Activated T-cell treated with anti-CD3 and anti-CD28 coated beads, Interleukin-2, amount 50 U/mL, for 48 hours (primary cell): ENCODE measurements around the gene HIVEP1.
"Not testable (repeated sequence)": the region's sequence is repeated elsewhere in the genome, so short reads cannot be mapped to it uniquely, and the experiment has no call there.

ENCODE experiments used
- DNase-seq, 2 experiments: peaks; one replicate each; pipeline ENCODE4 v3.0.0-alpha.2; 2020

The HIVEP1 gene

DNA sequence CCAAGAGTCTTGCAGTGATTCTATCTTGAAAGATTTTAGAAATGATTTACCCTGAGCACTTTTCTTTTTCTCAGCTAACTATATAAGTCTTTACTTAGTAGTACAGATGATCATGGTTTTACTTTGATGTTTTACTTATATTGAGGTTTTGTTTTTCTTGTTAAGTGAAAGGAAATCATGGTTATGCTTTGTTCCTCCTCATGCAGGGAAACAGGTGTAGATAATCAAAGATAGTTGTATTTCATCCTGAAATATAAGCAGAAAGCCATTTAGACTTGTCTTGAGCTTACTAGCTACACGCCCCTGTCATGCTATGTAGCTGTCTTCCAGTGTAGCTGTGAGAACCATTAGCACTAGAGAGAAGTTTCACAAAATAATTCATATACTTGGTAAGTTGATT is 113.9 kb downstream of the HIVEP1 start:
- DNase-seq, result no peak

DNA sequence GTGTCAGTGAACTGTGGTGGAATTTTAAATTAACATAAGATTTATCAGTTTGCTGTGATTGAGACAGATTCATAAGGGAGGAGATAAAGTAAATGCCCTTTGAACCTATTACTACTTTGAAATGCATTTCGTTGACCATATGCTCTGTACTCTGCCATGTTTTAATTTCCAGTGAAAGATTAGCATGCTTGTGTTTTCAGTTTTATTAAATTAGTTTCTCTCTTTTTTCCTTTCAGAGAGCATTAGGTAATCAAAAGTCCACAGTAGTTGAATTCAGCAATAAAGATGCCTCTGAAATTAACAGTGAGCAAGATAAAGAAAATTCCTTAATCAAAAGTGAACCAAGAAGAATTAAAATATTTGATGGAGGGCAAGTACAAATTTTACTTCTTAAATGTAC is 117.4 kb downstream of the HIVEP1 start:
- DNase-seq, result no peak

GRCh38 chr6:12132351-12133222 is 120.5 kb downstream of the HIVEP1 start:
- DNase-seq, result no peak

DNA sequence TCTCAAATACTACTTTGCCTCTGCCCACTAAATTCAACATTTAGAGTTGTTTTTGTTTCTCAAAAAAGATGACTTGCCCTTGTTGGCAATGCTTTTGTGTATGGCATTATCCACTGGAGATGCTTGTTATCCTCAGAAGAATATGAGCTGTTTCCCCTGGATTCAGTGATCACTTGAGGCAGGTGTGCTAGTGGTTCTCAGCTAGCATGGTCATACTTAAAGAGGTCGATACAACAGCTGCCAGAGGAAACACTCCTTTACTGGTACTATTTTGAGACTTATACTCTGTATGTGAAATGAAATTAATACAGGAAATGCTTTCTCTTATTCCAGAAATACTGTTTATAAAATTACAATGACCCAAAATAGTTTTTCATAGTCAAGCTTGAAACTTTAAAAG is 122.5 kb downstream of the HIVEP1 start:
- DNase-seq, result no peak

- DNase-seq, result no peak
Observed at GRCh38 chr6:12134991-12135390, 122.9 kb downstream of the HIVEP1 start.

- DNase-seq, result no peak
Observed at GRCh38 chr6:12136905-12137304, 124.8 kb downstream of the HIVEP1 start.

GRCh38 chr6:12137480-12137879 is 125.4 kb downstream of the HIVEP1 start:
- DNase-seq, result no peak

DNA sequence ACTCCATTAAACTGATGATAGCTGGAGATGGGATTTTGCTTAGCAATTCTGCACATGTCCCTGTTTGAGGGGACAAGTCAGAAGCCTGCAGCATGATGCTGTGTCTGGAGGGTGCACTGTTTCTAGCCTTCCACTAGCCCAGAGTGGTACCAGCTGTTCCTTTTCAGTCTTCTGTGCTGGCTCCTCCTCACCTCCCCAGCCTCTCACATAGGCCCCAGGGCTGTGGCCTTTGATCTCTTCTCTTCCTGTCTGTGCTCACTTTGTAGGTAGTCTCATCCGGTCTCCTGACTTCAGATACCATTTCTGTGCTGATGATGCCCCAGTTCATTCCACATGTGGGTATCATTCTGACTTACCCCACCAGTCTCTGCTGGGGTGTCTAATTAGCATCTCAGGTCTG is 126.3 kb downstream of the HIVEP1 start:
- peak in 1 of 2 experiments; percentile 28 for DNase-seq

DNA sequence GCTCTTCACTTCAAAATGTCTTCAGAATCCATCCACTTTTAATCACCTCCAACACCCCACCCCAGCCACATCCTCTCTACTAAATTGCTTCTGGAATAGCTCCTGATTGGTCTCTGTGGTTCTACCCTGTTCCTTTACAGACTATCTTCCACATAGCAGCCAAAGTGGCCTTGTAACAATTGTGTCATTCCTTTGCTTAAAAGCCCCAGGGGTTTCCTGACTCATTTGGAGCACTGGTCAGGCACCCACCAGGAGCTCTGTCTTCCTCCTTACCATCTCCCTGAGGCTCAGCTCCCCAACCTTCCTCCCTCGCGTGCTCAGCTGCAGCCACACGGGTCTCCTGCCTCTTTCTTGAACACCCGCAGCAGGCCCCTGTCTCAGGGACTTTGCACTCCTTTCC is 126.8 kb downstream of the HIVEP1 start:
- no peak for DNase-seq

DNA sequence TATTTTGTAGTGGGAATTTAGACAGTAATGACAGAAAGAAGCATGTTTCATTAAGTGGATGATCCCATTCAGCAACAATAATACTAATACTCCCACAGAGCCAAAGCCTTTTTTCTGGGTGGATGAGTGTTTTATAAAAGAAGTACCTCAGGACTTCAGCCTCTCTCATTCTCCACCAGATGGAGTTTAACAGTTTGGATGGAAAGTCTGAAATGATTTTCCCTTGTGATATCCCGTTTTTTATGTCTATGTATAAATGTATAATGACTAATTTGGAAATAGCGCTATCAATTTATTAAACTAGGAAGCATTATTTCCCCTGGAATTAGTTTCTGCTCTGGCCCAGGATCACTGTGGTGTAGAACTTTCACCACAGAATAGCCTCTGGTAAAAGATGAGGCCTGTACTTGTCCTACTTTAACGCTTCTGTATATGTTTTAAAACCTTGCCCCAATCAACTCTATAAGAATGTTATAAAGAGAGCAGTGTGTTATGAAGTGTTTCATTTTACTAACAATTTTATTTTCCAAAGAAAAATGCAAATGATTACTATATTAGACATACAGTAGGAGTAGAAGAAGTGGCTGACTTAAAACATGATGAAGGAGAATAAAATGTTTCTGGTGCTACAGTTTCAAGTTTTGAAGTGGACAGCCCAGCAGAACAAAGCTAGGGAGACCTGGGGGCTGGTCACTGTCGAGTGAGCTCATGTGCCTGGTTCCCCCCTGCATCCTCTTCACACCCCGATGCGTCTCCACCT is 135.6 kb downstream of the HIVEP1 start:
- DNase-seq, result no peak

- DNase-seq, result no peak
Observed at GRCh38 chr6:12148317-12148801, 136.2 kb downstream of the HIVEP1 start.

DNA sequence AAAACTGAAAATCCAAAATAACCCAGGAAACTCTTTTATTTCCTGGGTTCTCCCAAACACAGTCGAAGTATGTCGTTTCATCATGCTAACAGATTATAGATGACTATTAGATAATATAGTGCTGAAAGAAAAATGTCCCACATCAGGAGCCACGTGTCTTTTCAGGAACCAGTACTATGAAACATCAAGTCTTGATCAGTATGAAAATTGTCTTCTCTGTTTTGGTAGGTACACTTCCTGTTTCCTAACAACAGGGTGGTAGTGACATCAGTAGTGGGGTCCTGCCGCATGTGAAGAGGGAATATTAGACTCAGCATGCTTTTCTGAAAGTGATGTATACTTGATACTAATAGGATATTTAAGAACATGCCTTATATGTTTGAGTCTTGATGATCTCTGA is 136.7 kb downstream of the HIVEP1 start:
- DNase-seq, result no peak

- no peak for DNase-seq
Observed at GRCh38 chr6:12149944-12150510, 137.9 kb downstream of the HIVEP1 start.

DNA sequence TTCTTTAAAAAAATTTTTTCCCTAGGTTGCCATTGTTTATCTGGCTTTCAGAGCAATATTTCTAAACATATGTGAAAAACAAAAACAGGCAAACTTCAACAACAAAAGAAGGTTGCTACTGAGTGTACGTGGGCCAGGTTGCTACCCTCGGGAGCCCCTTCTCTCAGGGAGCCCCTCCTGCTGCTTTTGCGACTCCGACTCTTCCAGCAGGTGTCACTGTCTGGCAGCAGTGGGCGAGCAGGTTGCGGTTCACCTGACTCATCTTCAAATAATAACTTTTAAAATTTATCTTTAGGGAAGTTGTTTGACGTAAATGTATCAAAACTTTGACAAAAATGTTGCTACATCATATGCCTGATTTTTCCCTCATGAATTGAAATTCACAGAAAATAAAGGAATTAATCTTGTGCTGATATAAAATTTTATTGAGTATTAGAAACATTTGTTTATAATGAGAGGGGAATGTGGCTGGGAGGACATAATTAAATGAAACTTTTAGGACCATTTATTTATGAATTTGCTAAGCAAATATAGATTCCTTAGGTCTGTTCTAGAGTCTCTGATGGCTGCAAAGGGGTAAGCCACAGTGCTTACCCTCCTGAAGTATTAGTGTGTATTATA is 138.8 kb downstream of the HIVEP1 start:
- peak; percentile 50 to 52 for DNase-seq

DNA sequence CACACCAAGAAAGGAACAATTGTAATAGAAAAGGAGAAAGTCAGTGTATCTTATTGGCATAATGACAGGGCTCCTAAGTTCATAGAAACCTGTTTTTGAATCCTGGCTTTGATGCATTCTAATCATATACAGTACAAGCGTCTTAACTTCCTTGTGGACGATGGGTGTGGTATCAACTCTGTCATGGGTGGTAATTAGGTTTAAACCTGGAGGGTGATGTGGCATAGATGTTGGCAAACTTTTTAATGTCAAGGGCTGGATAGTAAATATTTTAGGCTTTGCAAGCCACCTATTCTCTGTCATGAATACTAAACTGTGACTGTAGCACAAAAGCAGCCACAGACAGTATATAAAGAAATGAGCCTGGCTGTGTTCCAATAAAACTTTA is 139.3 kb downstream of the HIVEP1 start:
- no peak for DNase-seq

- DNase-seq, result no peak
Observed at GRCh38 chr6:12152023-12152970, 140.2 kb downstream of the HIVEP1 start.

DNA sequence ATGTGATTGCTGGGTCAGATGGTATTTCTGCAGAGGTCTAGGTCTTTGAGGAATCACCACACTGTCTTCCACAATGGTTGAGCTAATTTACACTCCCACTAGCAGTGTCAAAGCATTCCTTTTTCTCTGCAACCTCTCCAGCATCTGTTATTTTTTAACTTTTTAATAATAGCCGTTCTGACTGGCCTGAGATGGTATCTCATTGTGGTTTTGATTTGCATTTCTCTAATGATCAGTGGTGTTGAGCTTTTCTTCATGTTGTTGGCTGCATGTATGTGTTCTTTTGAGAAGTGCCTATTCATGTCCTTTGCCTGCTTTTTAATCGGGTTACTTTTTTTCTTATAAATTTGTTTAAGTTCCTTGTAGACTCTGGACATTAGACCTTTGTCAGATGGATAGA is 143.7 kb downstream of the HIVEP1 start:
- DNase-seq, result not testable (repeated sequence)

GRCh38 chr6:12158686-12159415 is 146.7 kb downstream of the HIVEP1 start:
- DNase-seq, result no peak

GRCh38 chr6:12160326-12160725 is 148.2 kb downstream of the HIVEP1 start:
- no peak for DNase-seq

DNA sequence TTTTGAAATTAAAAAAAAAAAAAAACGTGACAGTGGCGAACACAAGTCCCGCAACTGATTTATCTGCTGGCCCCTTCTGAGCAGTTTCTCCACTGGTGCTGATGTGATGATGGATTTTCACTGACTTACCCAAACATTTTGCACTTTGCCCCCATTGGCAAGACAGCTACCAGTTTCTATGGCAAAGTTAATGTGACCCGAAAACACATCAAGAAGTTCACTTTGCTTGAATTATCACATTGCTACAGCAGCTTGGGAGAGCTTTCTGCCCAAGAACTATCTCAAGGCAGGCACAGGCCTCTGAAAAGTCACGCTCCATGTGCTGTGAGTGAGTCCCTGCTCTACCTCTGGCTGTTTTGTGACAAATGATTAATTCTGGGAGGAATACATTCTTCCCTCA is 150.1 kb downstream of the HIVEP1 start:
- DNase-seq, result no peak

GRCh38 chr6:12163149-12163548 is 151.0 kb downstream of the HIVEP1 start:
- DNase-seq, result no peak
